ENCODE data around the gene GUCA2B. TPM values are rescaled to one million over a fixed set of nuclear protein-coding genes. Genes with fewer than 3 reads are reported as not detected.

The GUCA2B gene
- polyA plus RNA-seq, 1 donor (not counting 4 experiments of a cell fraction or from before 2014, with no cell fraction given) = not detected

GRCh38 chr1:42148166-42148565 is 5.0 kb upstream of the GUCA2B start:
- H3K79me2 ChIP-seq (ENCODE audit: control insufficient read depth, insufficient read depth, low read length) = no peaks in the 10 kb centered on the region

DNA sequence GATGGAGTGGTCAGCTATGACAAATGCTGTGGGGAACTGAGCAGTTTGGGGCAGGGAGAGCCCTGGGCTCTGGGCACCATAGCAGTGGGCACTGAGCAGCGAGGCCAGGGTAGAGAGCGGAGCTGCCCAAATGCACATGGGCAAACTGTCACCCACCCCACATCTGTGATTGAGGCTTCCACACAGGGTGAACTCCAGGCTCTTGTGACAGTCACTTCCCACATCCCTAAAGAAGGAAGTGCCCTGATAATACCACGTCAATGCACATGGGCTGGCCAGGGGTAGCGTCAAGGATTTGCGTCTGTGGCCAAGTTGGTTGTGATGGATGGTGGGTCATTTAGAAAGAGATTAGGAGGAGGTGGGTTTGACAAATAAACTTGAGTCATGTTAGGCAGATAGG is 2.6 kb upstream of the GUCA2B start:
- H3K9me1 ChIP-seq (ENCODE audit: control insufficient read depth, extremely low read depth, insufficient read depth, low read length) = no peaks in the 10 kb centered on the region
- no peak overlapping the region for H3K9ac ChIP-seq (ENCODE audit: control insufficient read depth, extremely low read depth, insufficient read depth, low read length)
- H3K4me1 ChIP-seq (ENCODE audit: control insufficient read depth, extremely low read depth, insufficient read depth, low read length) = peaks cover 11% of the 10 kb centered on the region
- H4K20me1 ChIP-seq (ENCODE audit: control insufficient read depth, extremely low read depth, insufficient read depth, low read length) = no peaks in the 10 kb centered on the region
- H3K9me3 ChIP-seq (ENCODE audit: control insufficient read depth, low read depth, low read length) = no peaks in the 10 kb centered on the region
- no peak overlapping the region for H2AFZ ChIP-seq (ENCODE audit: control insufficient read depth, low read length)
- H3K4me3 ChIP-seq (ENCODE audit: control insufficient read depth in 2 of 3, extremely low read depth in 1 of 3, insufficient read depth in 2 of 3, low read depth in 1 of 3, low read length in 3 of 3) = no peak overlapping the region
- no peak overlapping the region for H3K4me2 ChIP-seq (ENCODE audit: control insufficient read depth, extremely low read depth, insufficient read depth, low read depth, low read length)
- no peak for FAIRE-seq
- dilution Hi-C loops (cut with MboI; ENCODE audit: extremely low pct_ligation_motif_present, low sequenced_read_pairs) = no loop called here
- peaks cover 7% of the 10 kb centered on the region for H3K27me3 ChIP-seq (ENCODE audit: control insufficient read depth, extremely low read depth, insufficient read depth, low read length)
- no peak for TF ChIP-seq EZH2 (IDR thresholded peaks at IDR 0.05; ENCODE audit: low read length)
- no peak for TF ChIP-seq CTCF (optimal IDR thresholded peaks at IDR 0.05 in 1 of 3, IDR thresholded peaks at IDR 0.05 in 1 of 3, conservative IDR thresholded peaks at IDR 0.05 in 1 of 3; ENCODE audit: extremely low read depth in 1 of 3, insufficient read depth in 2 of 3, low read length in 3 of 3)
- H3K36me3 ChIP-seq (ENCODE audit: control insufficient read depth in 2 of 2, extremely low read depth in 1 of 2, insufficient read depth in 2 of 2, low read length in 2 of 2) = no peaks in the 10 kb centered on the region
- no peaks in the 10 kb centered on the region for H3K79me2 ChIP-seq (ENCODE audit: control insufficient read depth, insufficient read depth, low read length)
- DNase-seq (ENCODE audit: low read depth, low spot score) = no peak
- H3K27ac ChIP-seq (ENCODE audit: control insufficient read depth, insufficient read depth, low read length) = no peak overlapping the region

More at GRCh38 chr1:42148166-42148565, 5.0 kb upstream of the GUCA2B start:
- Histone ChIP-seq H3K4me1 (ENCODE audit: control insufficient read depth, extremely low read depth, insufficient read depth, low read length) (peaks cover 18% of the 10 kb centered on the region), H3K9ac (ENCODE audit: control insufficient read depth, extremely low read depth, insufficient read depth, low read length) (no peak overlapping the region), H3K4me3 (ENCODE audit: control insufficient read depth in 2 of 3, extremely low read depth in 1 of 3, insufficient read depth in 2 of 3, low read depth in 1 of 3, low read length in 3 of 3) (no peak overlapping the region), H3K9me1 (ENCODE audit: control insufficient read depth, extremely low read depth, insufficient read depth, low read length) (no peaks in the 10 kb centered on the region), H4K20me1 (ENCODE audit: control insufficient read depth, extremely low read depth, insufficient read depth, low read length) (no peaks in the 10 kb centered on the region), H3K9me3 (ENCODE audit: control insufficient read depth, low read depth, low read length) (no peaks in the 10 kb centered on the region), H2AFZ (ENCODE audit: control insufficient read depth, low read length) (no peak overlapping the region), H3K4me2 (ENCODE audit: control insufficient read depth, extremely low read depth, insufficient read depth, low read depth, low read length) (no peak overlapping the region), H3K27ac (ENCODE audit: control insufficient read depth, insufficient read depth, low read length) (no peak overlapping the region), H3K27me3 (ENCODE audit: control insufficient read depth, extremely low read depth, insufficient read depth, low read length) (peaks cover under 1% of the 10 kb centered on the region), H3K36me3 (ENCODE audit: control insufficient read depth in 2 of 2, extremely low read depth in 1 of 2, insufficient read depth in 2 of 2, low read length in 2 of 2) (no peaks in the 10 kb centered on the region)
- TF ChIP-seq CTCF (optimal IDR thresholded peaks at IDR 0.05 in 1 of 3, IDR thresholded peaks at IDR 0.05 in 1 of 3, conservative IDR thresholded peaks at IDR 0.05 in 1 of 3; ENCODE audit: extremely low read depth in 1 of 3, insufficient read depth in 2 of 3, low read length in 3 of 3) (no peak), EZH2 (IDR thresholded peaks at IDR 0.05; ENCODE audit: low read length) (no peak)
- dilution Hi-C loops (cut with MboI; ENCODE audit: extremely low pct_ligation_motif_present, low sequenced_read_pairs) = no loop called here
- FAIRE-seq (no peak), DNase-seq (ENCODE audit: low read depth, low spot score) (no peak)

All from keratinocyte (primary cell).